ENCODE measurements around the gene SELENOI.

DNA sequence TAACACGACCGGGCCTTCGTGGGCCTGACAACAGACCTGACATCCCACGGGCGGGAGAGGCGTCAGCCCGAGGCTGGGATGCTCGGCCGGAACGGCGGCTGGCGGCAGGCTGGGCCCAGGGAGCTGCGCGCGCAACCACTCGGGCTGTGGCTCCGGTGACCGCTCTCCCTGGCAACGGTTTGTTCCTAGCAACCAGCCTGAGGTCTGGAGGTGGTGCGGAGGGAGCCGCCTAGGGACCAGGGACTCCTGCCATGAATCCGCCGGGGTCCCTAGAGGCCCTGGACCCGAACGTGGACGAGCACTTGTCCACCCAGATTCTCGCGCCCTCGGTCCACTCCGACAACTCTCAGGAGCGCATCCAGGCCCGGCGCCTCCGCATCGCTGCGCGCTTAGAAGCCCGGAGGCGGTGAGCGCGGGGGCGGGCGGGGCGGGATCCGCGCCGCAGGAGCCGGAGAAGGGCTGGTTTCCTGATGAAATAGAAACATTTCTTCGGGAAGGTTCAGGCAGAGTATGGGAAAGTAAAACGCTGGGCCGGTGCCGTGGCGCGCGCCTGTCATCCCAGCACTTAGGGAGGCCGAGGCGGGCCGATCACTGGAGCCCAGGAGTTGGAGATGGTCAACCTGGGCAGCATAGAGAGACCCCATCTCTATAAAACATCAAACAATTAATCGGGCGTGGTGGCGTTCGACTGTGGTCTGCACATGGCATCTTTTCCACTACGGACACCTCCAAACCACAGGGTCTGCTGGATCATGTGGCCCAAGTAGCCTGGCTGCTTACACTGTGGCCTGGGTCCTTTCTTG is 56.0 kb downstream of the SELENOI start, which contains the start of gene DRC1:
- TF ChIP-seq, protein P1, sequence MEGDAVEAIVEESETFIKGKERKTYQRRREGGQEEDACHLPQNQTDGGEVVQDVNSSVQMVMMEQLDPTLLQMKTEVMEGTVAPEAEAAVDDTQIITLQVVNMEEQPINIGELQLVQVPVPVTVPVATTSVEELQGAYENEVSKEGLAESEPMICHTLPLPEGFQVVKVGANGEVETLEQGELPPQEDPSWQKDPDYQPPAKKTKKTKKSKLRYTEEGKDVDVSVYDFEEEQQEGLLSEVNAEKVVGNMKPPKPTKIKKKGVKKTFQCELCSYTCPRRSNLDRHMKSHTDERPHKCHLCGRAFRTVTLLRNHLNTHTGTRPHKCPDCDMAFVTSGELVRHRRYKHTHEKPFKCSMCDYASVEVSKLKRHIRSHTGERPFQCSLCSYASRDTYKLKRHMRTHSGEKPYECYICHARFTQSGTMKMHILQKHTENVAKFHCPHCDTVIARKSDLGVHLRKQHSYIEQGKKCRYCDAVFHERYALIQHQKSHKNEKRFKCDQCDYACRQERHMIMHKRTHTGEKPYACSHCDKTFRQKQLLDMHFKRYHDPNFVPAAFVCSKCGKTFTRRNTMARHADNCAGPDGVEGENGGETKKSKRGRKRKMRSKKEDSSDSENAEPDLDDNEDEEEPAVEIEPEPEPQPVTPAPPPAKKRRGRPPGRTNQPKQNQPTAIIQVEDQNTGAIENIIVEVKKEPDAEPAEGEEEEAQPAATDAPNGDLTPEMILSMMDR (IDR thresholded peaks at IDR 0.05; ENCODE audit: low read depth, low read length, poor library complexity, severe bottlenecking): no peak
- TF ChIP-seq EZH2phosphoT487 (IDR thresholded peaks at IDR 0.05; ENCODE audit: borderline replicate concordance, low read length): no peak

Data from DOHH2 (cell line).